GM12878 (cell line): ENCODE data around the gene CERT1. TPM values are rescaled to one million over a fixed set of nuclear protein-coding genes. Genes with fewer than 3 reads are reported as not detected.

ENCODE experiments used
- ATAC-seq: fragments of 200-7000 bp; cut with Tn5 transposase; 3 replicates; pipeline ENCODE4 v1.9.1; 2020; ENCODE audit warnings: mild to moderate bottlenecking, moderate library complexity
- BruUV-seq: library from RNA; stranded (reverse); fragments of 400-500 nt; replicated peaks from 2 replicates; lab custom pipeline; 2021; lab: Mats Ljungman, UMichigan
- CTCF ChIA-PET: fragments of 300-600 bp; sonication (Branson Sonifier 250); formaldehyde crosslinking; extraction: SDS; loops from one replicate; lab custom pipeline; 2021; ENCODE audit warnings: inconsistent platforms; lab: Yijun Ruan, JAX
- POLR2A ChIA-PET: fragments of 350-600 bp; formaldehyde crosslinking; extraction: SDS; loops from one replicate; lab custom pipeline; 2021; ENCODE audit warnings: inconsistent platforms; lab: Charles Lee
- RAD21 ChIA-PET: fragments of 300-600 bp; sonication (Branson Sonifier 250); formaldehyde crosslinking; loops from one replicate; lab custom pipeline; 2023; ENCODE audit warnings: antibody characterized with exemption; ENCODE audit not compliant: unreplicated experiment; lab: Charles Lee
- SMC1A ChIA-PET: fragments of 300-600 bp; sonication (Branson Sonifier 250); formaldehyde crosslinking; loops from one replicate; lab custom pipeline; 2023; ENCODE audit not compliant: unreplicated experiment, uncharacterized antibody; lab: Charles Lee
- DNase-seq: peaks from one replicate; pipeline ENCODE4 v3.0.0-alpha.2; 2011; ENCODE audit warnings: low read depth, low spot score
- FAIRE-seq: peaks from 3 replicates; lab custom pipeline; 2011; peaks lifted over from hg19 to GRCh38; lab: Jason Lieb, UNC
- H2AFZ ChIP-seq: 2 replicates; pipeline ENCODE4 v1.6.0; 2011; ENCODE audit warnings: low read depth, low read length, control low read depth; ENCODE audit not compliant: control insufficient read depth
- H3K27ac ChIP-seq: 2 replicates; pipeline ENCODE4 v1.5.1; 2011; ENCODE audit warnings: control low read depth; ENCODE audit not compliant: control insufficient read depth, insufficient read depth
- H3K27me3 ChIP-seq, 2 experiments: replicated peaks in 1 of 2; 2 replicates each; pipeline versions ENCODE4 v1.6.0 to v1.6.1; 2011; ENCODE audit warnings: low read length in 1 of 2; ENCODE audit not compliant: control insufficient read depth in 2 of 2, insufficient read depth in 2 of 2
- H3K36me3 ChIP-seq, 2 experiments: 2 replicates each; pipeline ENCODE4 v1.5.1; 2011; ENCODE audit warnings: low read length in 1 of 2; ENCODE audit not compliant: control insufficient read depth in 2 of 2, insufficient read depth in 2 of 2
- H3K4me1 ChIP-seq: 2 replicates; pipeline ENCODE4 v1.6.1; 2011; ENCODE audit warnings: mild to moderate bottlenecking, low read length, moderate library complexity, mixed read lengths; ENCODE audit not compliant: control insufficient read depth, insufficient read depth
- H3K4me2 ChIP-seq: 2 replicates; pipeline ENCODE4 v1.6.0; 2011; ENCODE audit warnings: control low read depth; ENCODE audit not compliant: control insufficient read depth, insufficient read depth
- H3K4me3 ChIP-seq: fragments of 200-600 bp; sonication (generic); 2 replicates; pipeline ENCODE4 v1.5.1; 2016
- H3K79me2 ChIP-seq: 2 replicates; pipeline ENCODE4 v1.6.0; 2011; ENCODE audit warnings: low read length; ENCODE audit not compliant: control insufficient read depth, insufficient read depth
- H3K9ac ChIP-seq: 2 replicates; pipeline ENCODE4 v1.8.0; 2011; ENCODE audit warnings: low read length, control low read depth, mixed read lengths; ENCODE audit not compliant: control insufficient read depth, insufficient read depth
- H3K9me3 ChIP-seq: replicated peaks from 3 replicates; pipeline ENCODE4 v1.5.1; 2011; ENCODE audit warnings: mild to moderate bottlenecking, low read length; ENCODE audit not compliant: control insufficient read depth, insufficient read depth
- H4K20me1 ChIP-seq: 2 replicates; pipeline ENCODE4 v1.6.0; 2011; ENCODE audit not compliant: control insufficient read depth, insufficient read depth
- JUND ChIP-seq: IDR thresholded peaks from 2 replicates; pipeline ENCODE4 v1.6.1; 2012; ENCODE audit warnings: low read depth, mild to moderate bottlenecking, low read length, improper control_type of control experiment, moderate library complexity
- MTA3 ChIP-seq: IDR thresholded peaks from 2 replicates; pipeline ENCODE4 v1.6.1; 2012; ENCODE audit warnings: low read length, inconsistent platforms, borderline replicate concordance
- NR2C1 ChIP-seq: fragments of 450-650 bp; IDR thresholded peaks from 2 replicates; pipeline ENCODE4 v1.6.1; 2017; ENCODE audit warnings: antibody characterized with exemption, mild to moderate bottlenecking, moderate library complexity
- POLR2A ChIP-seq: IDR thresholded peaks from 2 replicates; pipeline ENCODE4 v1.6.1; 2011; ENCODE audit warnings: low read depth, mild to moderate bottlenecking, low read length
- RUNX3 ChIP-seq: IDR thresholded peaks from 2 replicates; pipeline ENCODE4 v1.6.1; 2012; ENCODE audit warnings: low read length, inconsistent platforms
- SREBF2 ChIP-seq: IDR thresholded peaks from 2 replicates; pipeline ENCODE4 v1.6.1; 2012; ENCODE audit warnings: mild to moderate bottlenecking, low read length
- TAF1 ChIP-seq: IDR thresholded peaks from 2 replicates; pipeline ENCODE4 v1.6.1; 2011; ENCODE audit warnings: mild to moderate bottlenecking, low read depth, low read length, borderline replicate concordance
- TBL1XR1 ChIP-seq: IDR thresholded peaks from 2 replicates; pipeline ENCODE4 v1.6.1; 2012; ENCODE audit warnings: low read depth, low read length, improper control_type of control experiment
- YY1 ChIP-seq: IDR thresholded peaks from 2 replicates; pipeline ENCODE4 v1.6.1; 2011; ENCODE audit warnings: low read depth, mild to moderate bottlenecking, low read length
- WGBS: methylation state at CpG from one replicate; pipeline ENCODE4 v1.1.6; 2016; ENCODE audit warnings: low lambda C conversion rate; ENCODE audit not compliant: insufficient replicate concordance, insufficient coverage; ENCODE audit errors: missing lambda C conversion rate; 5-methylcytosine and 5-hydroxymethylcytosine counted together
- in situ Hi-C: fragments of 300-500 bp; cut with MboI; formaldehyde crosslinking; loops from 9 replicates; pipeline ENCODE4 v1.14.3; 2018; ENCODE audit warnings: mixed read lengths
- intact Hi-C: fragments of 100-400 bp; cut with micrococcal nuclease; formaldehyde crosslinking; loops from one replicate; pipeline ENCODE4 v1.14.2; 2022; ENCODE audit not compliant: unreplicated experiment
- polyA plus RNA-seq, 11 experiments: library from polyadenylated mRNA; depleted of rRNA in 4 of 11; unstranded in 6 of 11; stranded (reverse) in 5 of 11; fragments of >200 nt; fragmentation: Nextera tagmentation in 4 of 11; fragmentation: Illumina TruSeq in 1 of 11; extraction: Ambion mirVana in 4 of 11; extraction: Trizol in 1 of 11; gene quantifications; 1 replicate in 1 of 11; 2 replicates in 10 of 11; pipeline versions ENCODE4 v1.2.1 to v1.2.3, GENCODE V29; 2011 to 2016; ENCODE audit warnings: inconsistent platforms in 2 of 11, missing spikeins in 2 of 11, low read depth in 1 of 11
- total RNA-seq, 4 experiments: library from RNA; depleted of rRNA in 3 of 4; stranded (reverse); fragments of >200 nt in 3 of 4; fragmentation: Illumina TruSeq in 1 of 4; extraction: Trizol in 1 of 4; gene quantifications; 2 replicates each; pipeline versions ENCODE4 v1.2.1 to v1.2.3, GENCODE V29; 2013 to 2021
- TF ChIP-seq, protein P1 (sequence below): IDR thresholded peaks from 2 replicates; pipeline ENCODE4 v1.6.1; 2012; ENCODE audit warnings: improper control_type of control experiment, low read depth, low read length; ENCODE audit not compliant: insufficient replicate concordance

Gene CERT1
- total and polyA plus RNA-seq, 10 of the 15 experiments (the other 5 are each of a cell fraction or from before 2014, with no cell fraction given), result 7.7 to 36.7 (median 25.6) TPM

DNA sequence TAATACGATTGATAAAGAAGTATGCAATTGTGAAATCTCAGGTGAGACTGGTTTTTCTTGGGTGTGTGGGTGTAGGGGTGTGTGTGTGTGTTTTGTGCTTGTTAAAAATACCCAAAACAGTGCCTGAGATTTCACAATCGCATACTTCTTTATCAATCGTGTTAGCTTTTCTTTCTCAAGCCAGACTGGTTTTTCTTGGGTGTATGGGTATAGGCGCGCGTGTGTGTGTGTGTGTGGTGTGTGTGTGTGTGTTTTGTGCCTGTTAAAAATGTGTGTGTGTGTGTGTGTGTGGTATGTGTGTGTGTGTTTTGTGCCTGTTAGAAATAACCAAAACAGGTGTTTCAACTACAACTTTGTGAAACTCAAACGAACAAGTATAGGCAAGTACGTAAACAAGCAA, 53.7 kb downstream of the CERT1 start (continued):
- no peak for TF ChIP-seq NR2C1
- no peak for TF ChIP-seq MTA3
- TF ChIP-seq POLR2A, result no peak
- no peak for TF ChIP-seq TBL1XR1
- TF ChIP-seq TAF1, result no peak
- TF ChIP-seq RUNX3, result no peak

DNA sequence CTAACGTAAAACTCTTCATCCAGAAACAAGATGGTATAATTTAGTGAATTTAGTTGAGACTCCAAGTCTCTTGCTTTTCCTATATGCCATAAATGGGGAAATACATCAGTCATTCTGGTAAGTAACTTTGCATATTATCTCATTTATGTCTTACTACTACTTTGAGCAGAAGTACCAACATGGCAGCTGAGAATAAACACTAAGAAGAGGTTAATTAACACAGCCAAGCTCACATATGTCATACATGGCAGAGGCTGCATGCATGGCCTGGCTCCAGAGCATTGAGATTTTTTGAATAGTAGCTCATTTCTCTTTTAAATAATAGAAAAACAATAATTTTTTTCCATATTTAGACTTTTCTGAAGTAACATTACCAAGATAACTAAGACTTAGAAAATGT, 54.3 kb downstream of the CERT1 start:
- DNase-seq (no peak), ATAC-seq (no peak), FAIRE-seq (no peak)
- Histone ChIP-seq H3K9me3 (peaks cover 1% of the 10 kb centered on the region; the same call in 2 of the 3 replicates), H3K27ac (no peak overlapping the region), H4K20me1 (no peaks in the 10 kb centered on the region), H2AFZ (no peak overlapping the region), H3K36me3 (peaks cover 0 to 10% of the 10 kb centered on the region in 2 experiments; a peak in 3 of 4 replicates), H3K4me3 (no peak overlapping the region), H3K4me2 (no peak overlapping the region), H3K79me2 (peaks cover 25% of the 10 kb centered on the region), H3K9ac (no peak overlapping the region), H3K27me3 (no peaks in the 10 kb centered on the region), H3K4me1 (peaks cover 9% of the 10 kb centered on the region)
- intact Hi-C loops, result no loop called here
- POLR2A ChIA-PET, result interaction anchor here (0.6 to 1.5 kb wide), 4 partner anchors 12 to 77 kb away, joined by 3 to 5 read pairs (median 4); no protein-coding TSS in a partner anchor
- CTCF ChIA-PET, result interaction anchor here (0.7 to 1.3 kb wide), 2 partner anchors 15 to 220 kb away, joined by 4 to 5 read pairs; partner anchors contain the start of gene ANKRD31
- RAD21 ChIA-PET, result interaction anchor here (1.2 kb wide), 1 partner anchor 12 kb away, joined by 3 read pairs; no protein-coding TSS in a partner anchor
- BruUV-seq, result TSS peak; percentile 13
- SMC1A ChIA-PET, result interaction anchor here (0.5 to 1.8 kb wide), 4 partner anchors 13 to 268 kb away, joined by 3 to 7 read pairs (median 4); no protein-coding TSS in a partner anchor
- 100% methylated on average over 1 of the region's 1 CpG for WGBS
- in situ Hi-C loops, result no loop called here
- TF ChIP-seq SREBF2, result no peak

DNA sequence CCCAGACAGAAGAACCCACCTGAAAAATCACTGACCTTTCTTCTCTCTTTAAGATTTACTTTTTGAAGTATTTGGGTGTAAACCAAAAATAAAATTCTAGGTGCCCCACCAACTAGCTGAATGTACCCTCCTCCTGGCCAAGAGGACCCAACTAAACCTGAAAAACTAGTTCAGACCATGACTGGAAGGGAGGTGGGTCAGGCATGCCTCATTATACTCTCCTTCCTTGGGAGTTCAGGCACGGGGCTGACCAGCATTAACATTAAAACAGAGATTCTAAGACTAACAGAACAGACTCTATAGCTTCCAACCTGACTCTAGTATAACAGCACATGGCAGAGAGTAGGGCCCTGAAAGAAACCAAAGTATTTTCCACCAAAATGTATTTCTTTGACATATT, 61.4 kb downstream of the CERT1 start:
- RAD21 ChIA-PET, result no interaction called here
- no peak for FAIRE-seq
- H3K27me3 ChIP-seq, result no peaks in the 10 kb centered on the region
- intact Hi-C loops, result no loop called here
- no TSS peak for BruUV-seq
- no peak for ATAC-seq
- H3K9me3 ChIP-seq, result peaks cover 23% of the 10 kb centered on the region
- in situ Hi-C loops, result no loop called here
- H3K36me3 ChIP-seq, result peaks cover 2 to 5% of the 10 kb centered on the region in 2 experiments; a peak in 3 of 4 replicates
- no peaks in the 10 kb centered on the region for H3K4me1 ChIP-seq
- no peaks in the 10 kb centered on the region; the same call in 1 of the 2 replicates for H3K79me2 ChIP-seq
- no peak overlapping the region for H3K4me2 ChIP-seq
- no peak for DNase-seq
- no peak overlapping the region for H3K4me3 ChIP-seq
- POLR2A ChIA-PET, result no interaction called here
- H3K9ac ChIP-seq, result no peak overlapping the region
- WGBS, result 100% methylated on average over 1 of the region's 1 CpG
- no peak overlapping the region for H2AFZ ChIP-seq
- CTCF ChIA-PET, result no interaction called here
- no peak overlapping the region for H3K27ac ChIP-seq
- H4K20me1 ChIP-seq, result no peaks in the 10 kb centered on the region
- SMC1A ChIA-PET, result interaction anchor here (0.6 to 1.3 kb wide), 3 partner anchors 10 to 35 kb away, joined by 3 to 9 read pairs (median 3); no protein-coding TSS in a partner anchor
- TF ChIP-seq, protein P1, sequence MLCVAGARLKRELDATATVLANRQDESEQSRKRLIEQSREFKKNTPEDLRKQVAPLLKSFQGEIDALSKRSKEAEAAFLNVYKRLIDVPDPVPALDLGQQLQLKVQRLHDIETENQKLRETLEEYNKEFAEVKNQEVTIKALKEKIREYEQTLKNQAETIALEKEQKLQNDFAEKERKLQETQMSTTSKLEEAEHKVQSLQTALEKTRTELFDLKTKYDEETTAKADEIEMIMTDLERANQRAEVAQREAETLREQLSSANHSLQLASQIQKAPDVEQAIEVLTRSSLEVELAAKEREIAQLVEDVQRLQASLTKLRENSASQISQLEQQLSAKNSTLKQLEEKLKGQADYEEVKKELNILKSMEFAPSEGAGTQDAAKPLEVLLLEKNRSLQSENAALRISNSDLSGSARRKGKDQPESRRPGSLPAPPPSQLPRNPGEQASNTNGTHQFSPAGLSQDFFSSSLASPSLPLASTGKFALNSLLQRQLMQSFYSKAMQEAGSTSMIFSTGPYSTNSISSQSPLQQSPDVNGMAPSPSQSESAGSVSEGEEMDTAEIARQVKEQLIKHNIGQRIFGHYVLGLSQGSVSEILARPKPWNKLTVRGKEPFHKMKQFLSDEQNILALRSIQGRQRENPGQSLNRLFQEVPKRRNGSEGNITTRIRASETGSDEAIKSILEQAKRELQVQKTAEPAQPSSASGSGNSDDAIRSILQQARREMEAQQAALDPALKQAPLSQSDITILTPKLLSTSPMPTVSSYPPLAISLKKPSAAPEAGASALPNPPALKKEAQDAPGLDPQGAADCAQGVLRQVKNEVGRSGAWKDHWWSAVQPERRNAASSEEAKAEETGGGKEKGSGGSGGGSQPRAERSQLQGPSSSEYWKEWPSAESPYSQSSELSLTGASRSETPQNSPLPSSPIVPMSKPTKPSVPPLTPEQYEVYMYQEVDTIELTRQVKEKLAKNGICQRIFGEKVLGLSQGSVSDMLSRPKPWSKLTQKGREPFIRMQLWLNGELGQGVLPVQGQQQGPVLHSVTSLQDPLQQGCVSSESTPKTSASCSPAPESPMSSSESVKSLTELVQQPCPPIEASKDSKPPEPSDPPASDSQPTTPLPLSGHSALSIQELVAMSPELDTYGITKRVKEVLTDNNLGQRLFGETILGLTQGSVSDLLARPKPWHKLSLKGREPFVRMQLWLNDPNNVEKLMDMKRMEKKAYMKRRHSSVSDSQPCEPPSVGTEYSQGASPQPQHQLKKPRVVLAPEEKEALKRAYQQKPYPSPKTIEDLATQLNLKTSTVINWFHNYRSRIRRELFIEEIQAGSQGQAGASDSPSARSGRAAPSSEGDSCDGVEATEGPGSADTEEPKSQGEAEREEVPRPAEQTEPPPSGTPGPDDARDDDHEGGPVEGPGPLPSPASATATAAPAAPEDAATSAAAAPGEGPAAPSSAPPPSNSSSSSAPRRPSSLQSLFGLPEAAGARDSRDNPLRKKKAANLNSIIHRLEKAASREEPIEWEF, result no peak
- no peak for TF ChIP-seq YY1
- TF ChIP-seq JUND, result no peak
